HG03039 (cell line): ENCODE results near the gene EPB41L4B.

Experiments used
- ATAC-seq: cut with Tn5 transposase; IDR thresholded peaks from one replicate; pipeline ENCODE4 v1.9.1; 2021; ENCODE audit warnings: mild to moderate bottlenecking, moderate library complexity; ENCODE audit not compliant: unreplicated experiment

The EPB41L4B gene

GRCh38 chr9:109166771-109167601 lies 153.9 kb downstream of the EPB41L4B start, which contains the start of gene FRRS1L:
TSS of gene FRRS1L (minus strand) at chr9:109167249. CDS start at chr9:109167138, 111 bp downstream.
- no peak for ATAC-seq

- no peak for ATAC-seq
Measured at GRCh38 chr9:109166171-109166770, 154.6 kb downstream of the EPB41L4B start.

- no peak for ATAC-seq
Measured at GRCh38 chr9:109164042-109164441, 156.8 kb downstream of the EPB41L4B start.

GRCh38 chr9:109163194-109163593 lies 157.7 kb downstream of the EPB41L4B start:
- ATAC-seq = no peak

- ATAC-seq = no peak
Measured at GRCh38 chr9:109162677-109163076, 158.2 kb downstream of the EPB41L4B start.

GRCh38 chr9:109161471-109161870 lies 159.4 kb downstream of the EPB41L4B start:
- ATAC-seq = no peak

GRCh38 chr9:109159583-109159982 lies 161.3 kb downstream of the EPB41L4B start:
- ATAC-seq = no peak

GRCh38 chr9:109158651-109159050 lies 162.2 kb downstream of the EPB41L4B start:
- ATAC-seq = no peak

- ATAC-seq = no peak
Measured at GRCh38 chr9:109156708-109157107, 164.2 kb downstream of the EPB41L4B start.

GRCh38 chr9:109150925-109151545 lies 169.8 kb downstream of the EPB41L4B start:
- ATAC-seq = no peak

- ATAC-seq = no peak
Measured at GRCh38 chr9:109149722-109150121, 171.1 kb downstream of the EPB41L4B start.

GRCh38 chr9:109149089-109149488 lies 171.8 kb downstream of the EPB41L4B start:
- ATAC-seq = no peak

GRCh38 chr9:109145051-109145450 lies 175.8 kb downstream of the EPB41L4B start:
- no peak for ATAC-seq

GRCh38 chr9:109143881-109144562 lies 176.8 kb downstream of the EPB41L4B start:
- peak; percentile 83 for ATAC-seq

GRCh38 chr9:109141375-109141774 lies 179.5 kb downstream of the EPB41L4B start:
- no peak for ATAC-seq

GRCh38 chr9:109139851-109140250 lies 181.0 kb downstream of the EPB41L4B start:
- no peak for ATAC-seq

GRCh38 chr9:109138421-109138820 lies 182.4 kb downstream of the EPB41L4B start:
- no peak for ATAC-seq

GRCh38 chr9:109134167-109134578 lies 186.7 kb downstream of the EPB41L4B start:
- ATAC-seq = no peak

GRCh38 chr9:109133533-109133932 lies 187.3 kb downstream of the EPB41L4B start:
- no peak for ATAC-seq

- ATAC-seq = no peak
Measured at GRCh38 chr9:109132567-109133021, 188.3 kb downstream of the EPB41L4B start.
